Fibroblast of pulmonary artery (primary cell): ENCODE data around the gene SPRR1B.

Source experiments
- DNase-seq: peaks from one replicate; pipeline ENCODE4 v3.0.0-alpha.2; 2010; ENCODE audit warnings: low read depth
- H3K4me3 ChIP-seq: replicated peaks from 2 replicates; pipeline ENCODE4 v1.5.1; 2011; ENCODE audit warnings: low read depth, mild to moderate bottlenecking, control low read depth, low read length, moderate library complexity
- CTCF ChIP-seq: IDR thresholded peaks from 2 replicates; pipeline ENCODE4 v1.5.1; 2011; ENCODE audit warnings: mild to moderate bottlenecking, control low read depth, low read length, inconsistent platforms; ENCODE audit errors: missing control alignments

The SPRR1B gene

DNA sequence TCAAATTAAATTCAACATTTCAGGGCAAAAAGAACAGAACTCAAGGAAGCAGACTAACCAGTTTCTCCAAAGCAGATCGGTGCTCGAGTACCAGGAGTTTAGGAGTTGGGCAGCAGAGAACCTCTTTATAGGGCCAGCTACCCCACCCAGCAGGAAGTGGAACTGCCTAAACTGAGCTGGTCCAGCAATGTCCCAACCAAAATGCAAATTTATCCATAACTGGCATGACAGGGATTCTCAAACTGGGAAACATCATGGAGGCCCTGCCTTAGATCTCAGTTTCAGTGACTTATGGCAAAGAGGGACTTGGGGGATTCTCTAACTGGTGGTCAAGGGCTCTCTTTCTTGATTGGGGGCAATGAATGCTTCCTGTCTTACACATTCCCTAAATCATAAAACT is 40.5 kb downstream of the SPRR1B start, which contains the start of gene SPRR2B:
SPRR2B (minus strand) TSS at position 101 of the 400 bp plus-strand sequence. CDS start 772 bp downstream, outside the sequence.
- no peak for DNase-seq
- no peak for TF ChIP-seq CTCF
- no peak within 1 kb of the TSS for H3K4me3 ChIP-seq

DNA sequence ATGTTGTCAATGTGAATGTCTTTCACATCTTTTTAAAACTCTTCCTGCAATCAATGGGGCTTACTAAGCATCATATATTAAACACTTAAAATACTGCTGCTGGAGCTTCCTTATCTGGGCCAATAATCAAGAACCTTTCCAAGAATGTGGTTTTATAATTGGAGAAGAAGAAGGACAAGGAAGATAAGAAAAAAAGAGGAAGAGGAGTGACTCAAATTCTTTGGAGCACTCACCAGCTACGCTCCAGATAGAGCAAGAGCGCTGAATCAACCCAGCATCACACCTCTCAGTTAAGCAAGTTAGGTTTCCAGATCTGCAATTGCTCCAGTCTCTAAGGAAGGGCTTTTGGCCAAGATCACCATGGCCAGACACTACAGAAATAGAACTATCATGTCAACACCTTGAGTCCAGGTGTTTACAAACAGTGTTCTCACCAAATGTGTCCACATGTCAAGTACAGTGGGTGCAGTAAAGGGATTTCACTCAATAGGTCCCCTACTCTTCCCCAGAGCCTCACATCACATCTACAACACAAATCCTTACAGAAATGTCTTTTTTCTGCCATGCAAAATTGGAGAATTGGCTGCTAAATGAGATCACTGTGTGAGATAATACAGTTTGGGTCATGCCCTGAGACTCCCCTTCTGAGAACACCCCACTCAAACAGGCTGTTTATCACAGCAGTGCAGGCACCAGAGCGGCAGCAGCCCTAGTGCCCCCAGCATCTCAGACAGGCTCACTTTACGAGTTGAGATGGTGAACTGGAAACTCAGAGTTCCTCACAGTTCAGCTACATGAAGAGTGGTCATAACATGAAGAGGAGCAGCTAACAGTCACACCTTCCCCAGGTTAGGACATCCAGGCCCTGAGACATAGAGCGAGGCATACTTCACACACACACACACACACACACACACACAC is 42.1 kb downstream of the SPRR1B start:
- no peak overlapping the region for H3K4me3 ChIP-seq
- no peak for TF ChIP-seq CTCF
- DNase-seq = no peak

GRCh38 chr1:153081736-153082135 is 50.7 kb downstream of the SPRR1B start:
- no peak for TF ChIP-seq CTCF
- no peak overlapping the region for H3K4me3 ChIP-seq
- no peak for DNase-seq
